Measurements from ENCODE around the gene CUL7.
"Not testable (repeated sequence)": the region's sequence is repeated elsewhere in the genome, so short reads cannot be mapped to it uniquely, and the experiment has no call there.

- TF ChIP-seq, protein P1, sequence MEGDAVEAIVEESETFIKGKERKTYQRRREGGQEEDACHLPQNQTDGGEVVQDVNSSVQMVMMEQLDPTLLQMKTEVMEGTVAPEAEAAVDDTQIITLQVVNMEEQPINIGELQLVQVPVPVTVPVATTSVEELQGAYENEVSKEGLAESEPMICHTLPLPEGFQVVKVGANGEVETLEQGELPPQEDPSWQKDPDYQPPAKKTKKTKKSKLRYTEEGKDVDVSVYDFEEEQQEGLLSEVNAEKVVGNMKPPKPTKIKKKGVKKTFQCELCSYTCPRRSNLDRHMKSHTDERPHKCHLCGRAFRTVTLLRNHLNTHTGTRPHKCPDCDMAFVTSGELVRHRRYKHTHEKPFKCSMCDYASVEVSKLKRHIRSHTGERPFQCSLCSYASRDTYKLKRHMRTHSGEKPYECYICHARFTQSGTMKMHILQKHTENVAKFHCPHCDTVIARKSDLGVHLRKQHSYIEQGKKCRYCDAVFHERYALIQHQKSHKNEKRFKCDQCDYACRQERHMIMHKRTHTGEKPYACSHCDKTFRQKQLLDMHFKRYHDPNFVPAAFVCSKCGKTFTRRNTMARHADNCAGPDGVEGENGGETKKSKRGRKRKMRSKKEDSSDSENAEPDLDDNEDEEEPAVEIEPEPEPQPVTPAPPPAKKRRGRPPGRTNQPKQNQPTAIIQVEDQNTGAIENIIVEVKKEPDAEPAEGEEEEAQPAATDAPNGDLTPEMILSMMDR (IDR thresholded peaks at IDR 0.05) = not testable (repeated sequence)
- TF ChIP-seq POLR2AphosphoS5 (IDR thresholded peaks at IDR 0.05) = not testable (repeated sequence)
Measured at GRCh38 chr6:43081922-43082321, 28.3 kb upstream of the CUL7 start.
